DOHH2 (cell line): ENCODE measurements around the gene TOGARAM2.

ENCODE experiments used
- H3F3A ChIP-seq: fragments of 200-600 bp; sonication (generic), shearing (Covaris generic); 2 replicates; pipeline ENCODE4 v1.6.0; 2016; ENCODE audit warnings: antibody characterized with exemption, mild to moderate bottlenecking; ENCODE audit not compliant: control insufficient read depth, insufficient read depth
- H3K27ac ChIP-seq: fragments of 200-600 bp; sonication (generic); 2 replicates; pipeline ENCODE4 v1.5.1; 2014; ENCODE audit warnings: low read depth, mild to moderate bottlenecking, low read length, moderate library complexity
- H3K27me3 ChIP-seq: fragments of 200-600 bp; sonication (generic); 2 replicates; pipeline ENCODE4 v1.6.1; 2014; ENCODE audit warnings: mild to moderate bottlenecking, low read length, mixed read lengths; ENCODE audit not compliant: control insufficient read depth
- H3K36me3 ChIP-seq: fragments of 200-600 bp; sonication (generic); 2 replicates; pipeline ENCODE4 v1.6.1; 2014; ENCODE audit warnings: mild to moderate bottlenecking, low read length, moderate library complexity, mixed read lengths; ENCODE audit not compliant: control insufficient read depth
- H3K4me1 ChIP-seq: fragments of 200-600 bp; sonication (generic); 2 replicates; pipeline ENCODE4 v1.6.1; 2014; ENCODE audit warnings: mild to moderate bottlenecking, low read length, mixed read lengths; ENCODE audit not compliant: control insufficient read depth
- H3K4me2 ChIP-seq: fragments of 200-600 bp; sonication (generic); 2 replicates; pipeline ENCODE4 v1.6.0; 2014; ENCODE audit warnings: mild to moderate bottlenecking, low read length, moderate library complexity
- H3K4me3 ChIP-seq: fragments of 200-600 bp; sonication (generic); 2 replicates; pipeline ENCODE4 v1.5.1; 2014; ENCODE audit warnings: mild to moderate bottlenecking, low read length, mixed read lengths
- H3K79me2 ChIP-seq: fragments of 200-600 bp; sonication (generic); 2 replicates; pipeline ENCODE4 v1.6.1; 2014; ENCODE audit warnings: mild to moderate bottlenecking, low read length, mixed read lengths; ENCODE audit not compliant: control insufficient read depth
- H3K9me2 ChIP-seq: fragments of 200-600 bp; sonication (generic); replicated peaks from 2 replicates; pipeline ENCODE4 v1.6.1; 2014; ENCODE audit warnings: mild to moderate bottlenecking, low read length, mixed read lengths; ENCODE audit not compliant: control insufficient read depth
- H3K9me3 ChIP-seq: fragments of 200-600 bp; sonication (generic); 2 replicates; pipeline ENCODE4 v1.6.1; 2014; ENCODE audit warnings: antibody characterized with exemption, low read length, mixed read lengths; ENCODE audit not compliant: control insufficient read depth, insufficient read depth
- H4K20me1 ChIP-seq: fragments of 200-600 bp; sonication (generic); 2 replicates; pipeline ENCODE4 v1.6.0; 2014; ENCODE audit warnings: low read depth, mild to moderate bottlenecking, antibody characterized with exemption, low read length, moderate library complexity; ENCODE audit not compliant: control insufficient read depth, insufficient read depth
- CTCF ChIP-seq: fragments of 200-600 bp; sonication (generic); IDR thresholded peaks from one replicate; pipeline ENCODE4 v1.5.1; 2014; ENCODE audit warnings: antibody characterized with exemption, mild to moderate bottlenecking, low read depth, low read length; ENCODE audit not compliant: poor library complexity, severe bottlenecking
- EZH2phosphoT487 ChIP-seq: fragments of 200-600 bp; sonication (generic); IDR thresholded peaks from 2 replicates; pipeline ENCODE4 v1.6.1; 2017; ENCODE audit warnings: borderline replicate concordance, mild to moderate bottlenecking, antibody characterized with exemption, low read length, moderate library complexity, mixed read lengths

The TOGARAM2 gene

GRCh38 chr2:29001806-29002205, 20.7 kb downstream of the TOGARAM2 start:
- Histone ChIP-seq H3K4me1 (peaks cover 6% of the 10 kb centered on the region), H3K27me3 (no peaks in the 10 kb centered on the region), H3K79me2 (no peaks in the 10 kb centered on the region), H3K36me3 (no peaks in the 10 kb centered on the region), H3K9me2 (no peaks in the 10 kb centered on the region), H3K4me3 (no peak overlapping the region), H3F3A (peaks cover 11% of the 10 kb centered on the region), H4K20me1 (no peaks in the 10 kb centered on the region), H3K27ac (no peak overlapping the region), H3K9me3 (peaks cover 23% of the 10 kb centered on the region; the same call in 1 of the 2 replicates), H3K4me2 (no peak overlapping the region)
- no peak for TF ChIP-seq CTCF
- no peak for TF ChIP-seq EZH2phosphoT487

GRCh38 chr2:29004755-29005154, 23.7 kb downstream of the TOGARAM2 start:
- peaks cover 23% of the 10 kb centered on the region; the same call in 1 of the 2 replicates for H3K9me3 ChIP-seq
- H3K27me3 ChIP-seq = no peaks in the 10 kb centered on the region
- no peak overlapping the region for H3K4me3 ChIP-seq
- no peaks in the 10 kb centered on the region for H3K36me3 ChIP-seq
- H3K79me2 ChIP-seq = no peaks in the 10 kb centered on the region
- H3K27ac ChIP-seq = no peak overlapping the region
- H3K9me2 ChIP-seq = no peaks in the 10 kb centered on the region
- H4K20me1 ChIP-seq = no peaks in the 10 kb centered on the region
- H3F3A ChIP-seq = peaks cover 11% of the 10 kb centered on the region
- TF ChIP-seq CTCF (no peak), EZH2phosphoT487 (no peak)
- no peak overlapping the region for H3K4me2 ChIP-seq
- H3K4me1 ChIP-seq = peaks cover 6% of the 10 kb centered on the region

- Histone ChIP-seq H3K4me3 (no peak overlapping the region), H3K9me2 (no peaks in the 10 kb centered on the region), H3K27me3 (no peaks in the 10 kb centered on the region), H3K4me1 (peaks cover 4% of the 10 kb centered on the region), H3K36me3 (no peaks in the 10 kb centered on the region), H3K27ac (no peak overlapping the region), H3K79me2 (no peaks in the 10 kb centered on the region), H4K20me1 (no peaks in the 10 kb centered on the region), H3K9me3 (peaks cover 23% of the 10 kb centered on the region; the same call in 1 of the 2 replicates), H3K4me2 (no peak overlapping the region), H3F3A (peaks cover 11% of the 10 kb centered on the region)
- TF ChIP-seq EZH2phosphoT487 = no peak
- no peak for TF ChIP-seq CTCF
Observed at GRCh38 chr2:29005331-29005730, 24.2 kb downstream of the TOGARAM2 start.
